Fibroblast of lung (primary cell): ENCODE results near the gene CCDC141.
"Not testable (repeated sequence)": the region's sequence is repeated elsewhere in the genome, so short reads cannot be mapped to it uniquely, and the experiment has no call there.

Source experiments
- CTCF ChIP-seq, 2 donors: IDR thresholded peaks in 1 of 2; conservative IDR thresholded peaks in 1 of 2; 1 replicate in 1 of 2; 2 replicates in 1 of 2; pipeline ENCODE4 v1.5.1; 2011 to 2012; ENCODE audit warnings: low read length in 2 of 2, control low read depth in 1 of 2, inconsistent platforms in 1 of 2, low read depth in 1 of 2, mild to moderate bottlenecking in 1 of 2
- EZH2 ChIP-seq: IDR thresholded peaks from 2 replicates; pipeline ENCODE4 v1.5.1; 2012; ENCODE audit warnings: low read length, control low read depth, mild to moderate bottlenecking; ENCODE audit errors: missing control alignments

GRCh38 chr2:179045602-179046001, 4.3 kb downstream of the CCDC141 start:
- not testable (repeated sequence) for TF ChIP-seq CTCF (conservative IDR thresholded peaks at IDR 0.05 in 1 of 2, IDR thresholded peaks at IDR 0.05 in 1 of 2; ENCODE audit: low read depth in 1 of 2, low read length in 2 of 2); EZH2
